Testis (tissue), 3 donors: ENCODE results near the gene RXFP1. TPM values are rescaled to one million over a fixed set of nuclear protein-coding genes. Genes with fewer than 3 reads are reported as not detected.

Source experiments
- DNase-seq: peaks from one replicate; pipeline ENCODE4 v3.0.0-alpha.2; 2019
- H3K27ac ChIP-seq, 2 donors: fragments of 200-600 bp; sonication (generic); one replicate each; pipeline ENCODE4 v1.5.1; 2019
- H3K27me3 ChIP-seq: fragments of 200-600 bp; sonication (generic); one replicate; pipeline ENCODE4 v1.5.1; 2019
- H3K36me3 ChIP-seq: fragments of 200-600 bp; sonication (generic); one replicate; pipeline ENCODE4 v1.5.1; 2017; ENCODE audit warnings: low read depth; ENCODE audit errors: missing control alignments
- H3K4me1 ChIP-seq: fragments of 200-600 bp; sonication (generic); one replicate; pipeline ENCODE4 v1.5.1; 2019
- H3K4me3 ChIP-seq, 2 donors: fragments of 200-600 bp; sonication (generic); one replicate each; pipeline ENCODE4 v1.5.1; 2017 to 2019
- H3K9me3 ChIP-seq: fragments of 200-600 bp; sonication (generic); one replicate; pipeline ENCODE4 v1.5.1; 2017
- CTCF ChIP-seq, 3 experiments: fragments of 450-650 bp in 2 of 3; fragments of 200-600 bp in 1 of 3; sonication (generic) in 1 of 3; IDR thresholded peaks; one replicate each; pipeline ENCODE4 v1.5.1; 2016 to 2019; ENCODE audit warnings: antibody characterized with exemption in 3 of 3, mild to moderate bottlenecking in 2 of 3, moderate library complexity in 1 of 3
- POLR2A ChIP-seq: fragments of 450-650 bp; IDR thresholded peaks from one replicate; pipeline ENCODE4 v1.6.1; 2017; ENCODE audit warnings: antibody characterized with exemption, mild to moderate bottlenecking, moderate library complexity
- WGBS, 2 donors: methylation state at CpG; one replicate each; pipeline ENCODE4 v1.1.5; 2018; 5-methylcytosine and 5-hydroxymethylcytosine counted together
- intact Hi-C: fragments of 100-400 bp; cut with DNase I; formaldehyde crosslinking; loops from one replicate; pipeline ENCODE4 v1.15.1; 2023; ENCODE audit warnings: low total_unique reads
- polyA plus RNA-seq: library from polyadenylated mRNA; stranded (reverse); fragments of 350-450 nt; fragmentation: Illumina TruSeq; extraction: RNeasy Lipid Tissue Mini Kit (QIAGEN cat#74804); gene quantifications from one replicate; pipeline ENCODE4 v1.2.3, GENCODE V29; 2014; ENCODE audit warnings: low read depth, low replicate concordance; ENCODE audit not compliant: insufficient read depth
- total RNA-seq, 2 donors: library from RNA; depleted of rRNA; stranded (reverse); fragments of >200 nt; gene quantifications; one replicate each; pipeline ENCODE4 v1.2.3, GENCODE V29; 2016

Gene RXFP1
- total and polyA plus RNA-seq, 3 donors from 2014 or later, result 0.26 to 2.1 (median 0.81) TPM

DNA sequence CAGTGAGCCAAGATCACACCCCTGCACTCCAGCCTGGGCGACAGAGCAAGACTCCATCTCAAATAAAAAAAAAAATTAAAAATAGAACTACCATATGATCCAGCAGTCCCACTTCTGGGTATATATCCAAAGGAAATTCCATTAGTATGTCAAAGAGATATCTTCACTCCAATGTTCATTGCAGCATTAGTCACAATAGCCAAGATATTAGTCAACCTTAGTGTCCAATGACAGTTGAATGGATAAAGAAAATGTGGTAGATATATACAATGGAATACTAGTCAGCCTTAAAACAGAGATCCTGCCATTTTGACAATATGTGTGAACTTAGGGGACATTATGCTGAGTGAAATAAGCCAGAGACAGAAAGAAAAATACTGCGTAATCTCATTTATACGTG lies 100.6 kb downstream of the RXFP1 start:
- H3K27me3 ChIP-seq, result no peaks in the 10 kb centered on the region
- no peak for TF ChIP-seq POLR2A
- no peak for TF ChIP-seq CTCF (IDR thresholded peaks at IDR 0.05)
- no peaks in the 10 kb centered on the region for H3K9me3 ChIP-seq
- H3K36me3 ChIP-seq, result no peaks in the 10 kb centered on the region
- H3K4me1 ChIP-seq, result no peaks in the 10 kb centered on the region
- no peak overlapping the region for H3K4me3 ChIP-seq
- no peak overlapping the region for H3K27ac ChIP-seq
- no peak for DNase-seq
- intact Hi-C loops, result loop anchor here (10.0 kb wide), 1 partner anchor 367 kb away; no protein-coding TSS in a partner anchor
- WGBS, 2 donors, result 86 to 93% methylated on average over 3 of the region's 3 CpGs

DNA sequence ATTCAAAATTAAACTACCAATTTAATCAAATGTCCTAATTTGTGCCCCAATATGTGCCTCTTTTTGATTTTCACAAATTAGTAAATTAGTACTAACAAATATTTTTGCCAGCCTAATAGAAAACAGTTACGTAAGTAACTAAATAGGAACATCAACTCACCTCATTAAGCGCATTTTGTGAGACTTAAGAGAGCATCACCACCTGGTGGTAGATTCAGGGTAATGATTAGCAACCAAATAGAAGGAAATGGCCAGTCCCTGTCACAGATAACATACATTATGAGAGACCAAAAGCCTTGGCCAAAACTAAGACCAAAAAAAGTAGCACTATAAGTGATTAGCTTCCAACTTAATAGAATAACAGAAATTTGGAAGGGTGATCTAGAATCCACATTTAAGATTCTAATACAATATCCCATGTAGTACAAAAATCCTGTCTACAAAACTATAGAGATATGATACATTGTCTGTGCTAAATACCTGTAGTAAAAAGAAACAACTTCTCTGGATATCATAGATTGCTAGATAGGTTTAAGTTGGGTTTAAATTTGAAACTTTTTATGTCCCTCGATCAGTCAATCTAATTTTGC lies 103.3 kb downstream of the RXFP1 start:
- Histone ChIP-seq H3K4me3 (no peak overlapping the region), H3K36me3 (no peaks in the 10 kb centered on the region), H3K27ac (no peak overlapping the region), H3K4me1 (no peaks in the 10 kb centered on the region), H3K9me3 (no peaks in the 10 kb centered on the region), H3K27me3 (no peaks in the 10 kb centered on the region)
- TF ChIP-seq POLR2A, result no peak
- peak; percentile 61 to 65 (median 64) for TF ChIP-seq CTCF (IDR thresholded peaks at IDR 0.05)
- 41 to 52% methylated on average over 3 of the region's 3 CpGs for WGBS, 2 donors
- peak; percentile 23 for DNase-seq
- intact Hi-C loops, result loop anchor here (10.0 kb wide), 1 partner anchor 370 kb away; no protein-coding TSS in a partner anchor

GRCh38 chr4:158625544-158625943 lies 103.9 kb downstream of the RXFP1 start:
- TF ChIP-seq POLR2A (no peak), CTCF (IDR thresholded peaks at IDR 0.05) (no peak)
- Histone ChIP-seq H3K27me3 (no peaks in the 10 kb centered on the region), H3K4me3 (no peak overlapping the region), H3K36me3 (no peaks in the 10 kb centered on the region), H3K27ac (no peak overlapping the region), H3K4me1 (no peaks in the 10 kb centered on the region), H3K9me3 (no peaks in the 10 kb centered on the region)
- intact Hi-C loops, result loop anchor here (10.0 kb wide), 1 partner anchor 371 kb away; no protein-coding TSS in a partner anchor
- DNase-seq, result no peak
- 82 to 84% methylated on average over 2 of the region's 2 CpGs for WGBS, 2 donors

DNA sequence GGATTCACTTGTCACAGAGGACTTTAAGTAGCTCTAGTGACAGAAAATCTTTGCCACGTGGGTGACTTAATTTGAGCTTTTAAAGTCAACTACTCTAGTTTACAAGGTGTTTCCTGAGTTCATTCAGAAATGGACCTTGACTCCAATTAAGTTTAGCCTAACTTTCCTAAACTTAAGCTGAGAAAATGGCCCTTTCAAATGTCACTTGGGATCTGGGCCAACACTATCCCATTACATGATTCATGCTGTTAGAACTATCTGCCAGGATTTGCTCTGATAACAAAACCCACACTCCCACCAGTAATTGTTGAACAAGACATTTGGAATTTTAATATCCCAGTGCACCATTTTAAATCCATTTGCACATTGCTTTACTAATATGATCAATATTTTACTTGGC lies 109.2 kb downstream of the RXFP1 start:
- no peak overlapping the region for H3K27ac ChIP-seq
- DNase-seq, result no peak
- no peak for TF ChIP-seq POLR2A
- no peak for TF ChIP-seq CTCF (IDR thresholded peaks at IDR 0.05)
- 39 to 42% methylated on average over 1 of the region's 1 CpG for WGBS, 2 donors
- H3K27me3 ChIP-seq, result no peaks in the 10 kb centered on the region
- no peaks in the 10 kb centered on the region for H3K4me1 ChIP-seq
- no peak overlapping the region for H3K4me3 ChIP-seq
- no peaks in the 10 kb centered on the region for H3K36me3 ChIP-seq
- H3K9me3 ChIP-seq, result no peaks in the 10 kb centered on the region
- intact Hi-C loops, result no loop called here

DNA sequence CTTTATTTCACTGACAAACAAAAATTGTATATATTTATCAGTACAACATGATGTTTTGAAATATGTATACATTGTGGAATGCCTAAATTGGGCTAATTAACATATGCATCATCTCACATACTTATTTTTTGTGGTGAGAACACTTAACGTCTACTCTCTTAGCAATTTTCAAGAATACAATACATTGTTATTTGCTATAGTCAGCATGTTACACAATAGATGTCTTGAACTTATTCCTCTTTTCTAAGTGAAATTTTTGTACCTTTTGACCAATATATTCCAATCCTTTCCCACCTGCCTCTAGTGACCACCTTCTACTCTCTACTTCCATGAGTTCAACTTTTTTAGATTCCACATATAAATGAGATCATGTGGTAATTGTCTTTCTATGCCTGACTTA lies 114.9 kb downstream of the RXFP1 start:
- intact Hi-C loops, result no loop called here
- Histone ChIP-seq H3K9me3 (no peaks in the 10 kb centered on the region), H3K4me1 (no peaks in the 10 kb centered on the region), H3K36me3 (no peaks in the 10 kb centered on the region), H3K4me3 (no peak overlapping the region), H3K27me3 (no peaks in the 10 kb centered on the region), H3K27ac (no peak overlapping the region)
- TF ChIP-seq CTCF (IDR thresholded peaks at IDR 0.05) (no peak), POLR2A (no peak)
- WGBS, 2 donors, result 67 to 84% methylated on average over 1 of the region's 1 CpG
- DNase-seq, result no peak
